ENCODE measurements around the gene DNASE2.
"Not testable (repeated sequence)": the region's sequence is repeated elsewhere in the genome, so short reads cannot be mapped to it uniquely, and the experiment has no call there.

The DNASE2 gene

GRCh38 chr19:12896460-12896859 lies 15.2 kb upstream of the DNASE2 start:
- CTCF ChIA-PET, result interaction anchor here (1.1 to 1.5 kb wide), 2 partner anchors 9 to 11 kb away, joined by 3 to 9 read pairs; partner anchors contain the start of gene KLF1
- POLR2A ChIA-PET, result interaction anchor here (0.5 kb wide), 1 partner anchor 48 kb away, joined by 4 read pairs; no protein-coding TSS in a partner anchor
- DNase-seq, result no peak
- Histone ChIP-seq H3K27ac (ENCODE audit: insufficient read depth in 1 of 2, low read depth in 1 of 2, low read length in 2 of 2, poor library complexity in 1 of 2, severe bottlenecking in 2 of 2) (no peak overlapping the region), H3K9me3 (ENCODE audit: control extremely low read depth in 1 of 5, control insufficient read depth in 4 of 5, insufficient read depth in 2 of 5, low read depth in 1 of 5, low read length in 4 of 5) (no peaks in the 10 kb centered on the region), H3K4me3 (ENCODE audit: control insufficient read depth in 1 of 7, extremely low read depth in 1 of 7, insufficient read depth in 4 of 7, low read depth in 2 of 7, low read length in 6 of 7) (no peak overlapping the region), H3K27me3 (replicated peaks in 2 of 5; ENCODE audit: control insufficient read depth in 4 of 5, insufficient read depth in 5 of 5, low read length in 4 of 5) (no peaks in the 10 kb centered on the region), H3K36me3 (ENCODE audit: control insufficient read depth in 4 of 4, insufficient read depth in 4 of 4, low read length in 3 of 4) (peaks cover 3 to 60% (median 52%) of the 10 kb centered on the region in 4 experiments), H3K4me1 (ENCODE audit: control extremely low read depth in 1 of 4, control insufficient read depth in 4 of 4, insufficient read depth in 4 of 4, low read length in 3 of 4) (peaks cover 4 to 8% (median 7%) of the 10 kb centered on the region in 4 experiments)
- 96% methylated on average over 17 of the region's 17 CpGs for WGBS (ENCODE audit: insufficient coverage)

- Histone ChIP-seq H3K27me3 (replicated peaks in 2 of 5; ENCODE audit: control insufficient read depth in 4 of 5, insufficient read depth in 5 of 5, low read length in 4 of 5) (no peaks in the 10 kb centered on the region), H3K9me3 (ENCODE audit: control extremely low read depth in 1 of 5, control insufficient read depth in 4 of 5, insufficient read depth in 2 of 5, low read depth in 1 of 5, low read length in 4 of 5) (no peaks in the 10 kb centered on the region), H3K4me3 (ENCODE audit: control insufficient read depth in 1 of 7, extremely low read depth in 1 of 7, insufficient read depth in 4 of 7, low read depth in 2 of 7, low read length in 6 of 7) (no peak overlapping the region), H3K27ac (ENCODE audit: insufficient read depth in 1 of 2, low read depth in 1 of 2, low read length in 2 of 2, poor library complexity in 1 of 2, severe bottlenecking in 2 of 2) (no peak overlapping the region), H3K4me1 (ENCODE audit: control extremely low read depth in 1 of 4, control insufficient read depth in 4 of 4, insufficient read depth in 4 of 4, low read length in 3 of 4) (peaks cover 4 to 19% (median 15%) of the 10 kb centered on the region in 4 experiments), H3K36me3 (ENCODE audit: control insufficient read depth in 4 of 4, insufficient read depth in 4 of 4, low read length in 3 of 4) (peaks cover 2 to 45% (median 38%) of the 10 kb centered on the region in 4 experiments)
- 100% methylated on average over 4 of the region's 5 CpGs for WGBS (ENCODE audit: insufficient coverage)
- POLR2A ChIA-PET, result no interaction called here
- no peak for DNase-seq
- CTCF ChIA-PET, result interaction anchor here (1.0 kb wide), 1 partner anchor 20 kb away, joined by 3 read pairs; no protein-coding TSS in a partner anchor
Observed at GRCh38 chr19:12893582-12893981, 12.3 kb upstream of the DNASE2 start.

DNA sequence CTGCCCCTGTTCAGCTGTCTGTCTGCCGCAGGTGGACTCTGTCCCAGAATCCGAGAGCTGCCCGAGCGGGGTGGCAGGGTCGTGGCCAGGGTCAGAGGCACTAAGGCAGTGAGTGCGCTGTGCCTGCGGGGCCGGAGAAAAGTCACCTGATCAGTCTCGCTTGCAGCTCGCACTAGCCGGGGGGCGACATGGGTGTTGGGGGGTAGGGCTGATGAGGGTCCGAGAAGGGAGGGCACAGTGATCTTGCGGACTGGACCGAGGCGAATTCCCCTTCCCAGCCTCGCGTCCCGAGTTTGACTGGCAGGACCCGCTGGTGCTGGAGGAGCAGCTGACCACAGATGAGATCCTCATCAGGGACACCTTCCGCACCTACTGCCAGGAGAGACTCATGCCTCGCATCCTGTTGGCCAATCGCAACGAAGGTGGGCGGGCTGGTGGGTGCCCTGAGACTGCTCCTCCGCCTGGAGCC lies 10.3 kb upstream of the DNASE2 start:
- no peak for DNase-seq
- peaks cover 1 to 30% (median 24%) of the 10 kb centered on the region in 4 experiments for H3K36me3 ChIP-seq (ENCODE audit: control insufficient read depth in 4 of 4, insufficient read depth in 4 of 4, low read length in 3 of 4)
- 15% methylated on average over 23 of the region's 26 CpGs for WGBS (ENCODE audit: insufficient coverage)
- no peaks in the 10 kb centered on the region for H3K27me3 ChIP-seq (replicated peaks in 2 of 5; ENCODE audit: control insufficient read depth in 4 of 5, insufficient read depth in 5 of 5, low read length in 4 of 5)
- H3K4me3 ChIP-seq (ENCODE audit: control insufficient read depth in 1 of 7, extremely low read depth in 1 of 7, insufficient read depth in 4 of 7, low read depth in 2 of 7, low read length in 6 of 7), result peak overlapping the region; percentile 63 to 98 (median 90)
- ChIA-PET CTCF (interaction anchor here (0.9 to 2.3 kb wide), 3 partner anchors 10 to 126 kb away, joined by 3 to 9 read pairs (median 4); no protein-coding TSS in a partner anchor), POLR2A (interaction anchor here (0.7 to 3.3 kb wide), 5 partner anchors 11 to 47 kb away, joined by 3 to 28 read pairs (median 7); partner anchors contain the start of genes CALR and FARSA)
- H3K9me3 ChIP-seq (ENCODE audit: control extremely low read depth in 1 of 5, control insufficient read depth in 4 of 5, insufficient read depth in 2 of 5, low read depth in 1 of 5, low read length in 4 of 5), result no peaks in the 10 kb centered on the region
- H3K4me1 ChIP-seq (ENCODE audit: control extremely low read depth in 1 of 4, control insufficient read depth in 4 of 4, insufficient read depth in 4 of 4, low read length in 3 of 4), result peaks cover 4 to 21% (median 18%) of the 10 kb centered on the region in 4 experiments
- H3K27ac ChIP-seq (ENCODE audit: insufficient read depth in 1 of 2, low read depth in 1 of 2, low read length in 2 of 2, poor library complexity in 1 of 2, severe bottlenecking in 2 of 2), result peak overlapping the region; percentile 50 to 79

GRCh38 chr19:12890787-12891552 lies 9.7 kb upstream of the DNASE2 start, which contains the start of gene GCDH:
Gene GCDH (plus strand): TSS chr19:12891160. CDS start chr19:12891305, 145 bp downstream.
- Histone ChIP-seq H3K4me1 (ENCODE audit: control extremely low read depth in 1 of 4, control insufficient read depth in 4 of 4, insufficient read depth in 4 of 4, low read length in 3 of 4) (peaks cover 4 to 26% (median 20%) of the 10 kb centered on the region in 4 experiments), H3K27me3 (replicated peaks in 2 of 5; ENCODE audit: control insufficient read depth in 4 of 5, insufficient read depth in 5 of 5, low read length in 4 of 5) (no peaks in the 10 kb centered on the region), H3K9me3 (ENCODE audit: control extremely low read depth in 1 of 5, control insufficient read depth in 4 of 5, insufficient read depth in 2 of 5, low read depth in 1 of 5, low read length in 4 of 5) (no peaks in the 10 kb centered on the region), H3K27ac (ENCODE audit: insufficient read depth in 1 of 2, low read depth in 1 of 2, low read length in 2 of 2, poor library complexity in 1 of 2, severe bottlenecking in 2 of 2) (peak within 1 kb of the TSS; percentile 50 to 79), H3K36me3 (ENCODE audit: control insufficient read depth in 4 of 4, insufficient read depth in 4 of 4, low read length in 3 of 4) (peaks cover 0 to 24% (median 18%) of the 10 kb centered on the region in 4 experiments), H3K4me3 (ENCODE audit: control insufficient read depth in 1 of 7, extremely low read depth in 1 of 7, insufficient read depth in 4 of 7, low read depth in 2 of 7, low read length in 6 of 7) (peak within 1 kb of the TSS; percentile 63 to 98 (median 90))
- ChIA-PET POLR2A (interaction anchor here (0.6 to 3.3 kb wide), 7 partner anchors 10 to 116 kb away, joined by 3 to 28 read pairs (median 4); partner anchors contain the start of genes CALR and FARSA), CTCF (interaction anchor here (0.9 to 2.3 kb wide), 9 partner anchors 8 to 125 kb away, joined by 3 to 9 read pairs (median 4); no protein-coding TSS in a partner anchor)
- WGBS (ENCODE audit: insufficient coverage), result 0% methylated on average over 27 of the region's 49 CpGs
- DNase-seq, result peak; percentile 99 to 100 (median 99)

DNA sequence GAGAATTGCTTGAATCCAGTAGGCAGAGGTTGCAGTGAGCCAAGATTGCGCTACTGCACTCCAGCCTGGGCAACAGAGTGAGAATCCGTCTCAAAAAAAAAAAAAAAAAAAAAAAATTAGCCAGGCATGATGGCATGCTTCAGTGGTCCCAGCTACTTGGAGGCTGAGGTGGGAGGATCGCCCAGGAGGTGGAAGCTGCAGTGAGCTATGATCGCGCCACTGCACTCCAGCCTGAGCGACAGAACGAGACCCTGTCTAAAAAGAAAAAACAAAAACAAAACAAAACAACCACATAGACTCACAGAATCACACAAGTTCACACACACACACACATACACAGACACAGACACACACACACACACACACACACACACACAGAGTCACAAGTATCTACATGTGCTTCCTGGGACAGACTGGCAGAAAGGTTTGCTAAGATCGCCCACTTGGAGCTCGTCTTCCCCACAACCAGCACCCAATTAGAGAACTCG lies 9.1 kb upstream of the DNASE2 start:
- Histone ChIP-seq H3K4me1 (ENCODE audit: control extremely low read depth in 1 of 4, control insufficient read depth in 4 of 4, insufficient read depth in 4 of 4, low read length in 3 of 4) (peaks cover 4 to 32% (median 25%) of the 10 kb centered on the region in 4 experiments), H3K36me3 (ENCODE audit: control insufficient read depth in 4 of 4, insufficient read depth in 4 of 4, low read length in 3 of 4) (peaks cover 0 to 21% (median 16%) of the 10 kb centered on the region in 4 experiments), H3K4me3 (ENCODE audit: control insufficient read depth in 1 of 7, extremely low read depth in 1 of 7, insufficient read depth in 4 of 7, low read depth in 2 of 7, low read length in 6 of 7) (peak overlapping the region in 6 of 7 experiments; percentile 27 to 95 (median 56))
- 43% methylated on average over 9 of the region's 10 CpGs for WGBS (ENCODE audit: insufficient coverage)
- POLR2A ChIA-PET, result interaction anchor here (0.6 to 3.3 kb wide), 7 partner anchors 23 to 116 kb away, joined by 3 to 28 read pairs (median 4); partner anchors contain the start of genes CALR and FARSA
- CTCF ChIA-PET, result interaction anchor here (0.9 to 2.3 kb wide), 10 partner anchors 8 to 125 kb away, joined by 3 to 9 read pairs (median 4); partner anchors contain the start of gene FARSA
- H3K27me3 ChIP-seq (replicated peaks in 2 of 5; ENCODE audit: control insufficient read depth in 4 of 5, insufficient read depth in 5 of 5, low read length in 4 of 5); H3K9me3 ChIP-seq (ENCODE audit: control extremely low read depth in 1 of 5, control insufficient read depth in 4 of 5, insufficient read depth in 2 of 5, low read depth in 1 of 5, low read length in 4 of 5); H3K27ac ChIP-seq (ENCODE audit: insufficient read depth in 1 of 2, low read depth in 1 of 2, low read length in 2 of 2, poor library complexity in 1 of 2, severe bottlenecking in 2 of 2); DNase-seq: not testable (repeated sequence)

DNA sequence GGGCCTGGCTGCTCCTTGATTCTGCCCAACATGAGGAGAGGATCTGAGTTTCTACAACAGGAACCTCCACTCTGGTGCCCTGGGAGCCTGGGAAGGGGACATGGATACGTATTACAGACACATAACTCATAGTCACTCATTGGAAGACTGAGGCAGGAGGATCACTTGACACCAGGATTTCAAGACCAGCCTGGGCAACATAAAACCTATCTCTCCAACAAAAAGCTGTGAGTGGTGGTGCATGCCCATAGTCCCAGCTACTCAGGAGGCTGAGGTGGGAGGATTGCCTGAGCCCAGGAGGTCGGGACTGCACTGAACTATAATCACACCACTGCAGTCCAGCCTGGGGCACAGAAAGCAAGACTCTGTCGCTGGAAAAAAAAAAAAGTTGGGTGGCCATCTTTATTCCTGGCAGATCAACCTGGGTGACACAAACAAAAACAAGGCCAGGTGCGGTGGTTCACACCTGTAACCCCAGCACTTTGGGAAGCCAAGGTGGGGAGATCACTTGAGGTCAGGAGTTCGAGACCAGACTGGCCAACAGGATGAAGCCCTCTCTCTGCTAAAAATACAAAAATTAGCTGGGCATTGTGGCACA lies 6.9 kb upstream of the DNASE2 start:
- H3K27ac ChIP-seq (ENCODE audit: insufficient read depth in 1 of 2, low read depth in 1 of 2, low read length in 2 of 2, poor library complexity in 1 of 2, severe bottlenecking in 2 of 2), result peak overlapping the region in 1 of 2 experiments; percentile 81
- H3K27me3 ChIP-seq (replicated peaks in 2 of 5; ENCODE audit: control insufficient read depth in 4 of 5, insufficient read depth in 5 of 5, low read length in 4 of 5), result no peaks in the 10 kb centered on the region
- DNase-seq, result no peak
- ChIA-PET POLR2A (interaction anchor here (1.6 kb wide), 1 partner anchor 50 kb away, joined by 7 read pairs; the partner anchor contains the start of gene CALR), CTCF (interaction anchor here (0.9 to 2.5 kb wide), 4 partner anchors 11 to 77 kb away, joined by 3 to 8 read pairs (median 4); no protein-coding TSS in a partner anchor)
- peaks cover 4 to 45% (median 34%) of the 10 kb centered on the region in 4 experiments for H3K4me1 ChIP-seq (ENCODE audit: control extremely low read depth in 1 of 4, control insufficient read depth in 4 of 4, insufficient read depth in 4 of 4, low read length in 3 of 4)
- H3K4me3 ChIP-seq (ENCODE audit: control insufficient read depth in 1 of 7, extremely low read depth in 1 of 7, insufficient read depth in 4 of 7, low read depth in 2 of 7, low read length in 6 of 7), result no peak overlapping the region
- H3K36me3 ChIP-seq (ENCODE audit: control insufficient read depth in 4 of 4, insufficient read depth in 4 of 4, low read length in 3 of 4), result peaks cover 0 to 1% (median under 1%) of the 10 kb centered on the region in 4 experiments
- 88% methylated on average over 4 of the region's 5 CpGs for WGBS (ENCODE audit: insufficient coverage)
- H3K9me3 ChIP-seq (ENCODE audit: control extremely low read depth in 1 of 5, control insufficient read depth in 4 of 5, insufficient read depth in 2 of 5, low read depth in 1 of 5, low read length in 4 of 5), result peaks cover 0 to 7% (median 3%) of the 10 kb centered on the region in 5 experiments
